HepG2 (cell line): ENCODE measurements around the gene SPNS1. TPM values are rescaled to one million over a fixed set of nuclear protein-coding genes. Genes with fewer than 3 reads are reported as not detected.

Experiments used
- ATAC-seq: fragments of 200-7000 bp; cut with Tn5 transposase; 3 replicates; pipeline ENCODE4 v1.9.1; 2020; ENCODE audit warnings: mild to moderate bottlenecking, moderate library complexity
- BruUV-seq: library from RNA; stranded (reverse); fragments of 400-500 nt; replicated peaks from 2 replicates; lab custom pipeline; 2021; lab: Mats Ljungman, UMichigan
- CTCF ChIA-PET: fragments of 300-600 bp; formaldehyde crosslinking; extraction: SDS; loops from one replicate; lab custom pipeline; 2021; ENCODE audit warnings: low total read pairs, inconsistent platforms, low intra/inter-chr PET ratio; lab: Yijun Ruan, JAX
- POLR2A ChIA-PET: fragments of 350-600 bp; sonication (Branson Sonifier 250); formaldehyde crosslinking; loops from one replicate; lab custom pipeline; 2020; ENCODE audit warnings: antibody characterized with exemption, inconsistent platforms; lab: Yijun Ruan, JAX
- DNase-seq: peaks from one replicate; pipeline ENCODE4 v3.0.0-alpha.2; 2015; ENCODE audit warnings: low spot score
- FAIRE-seq: peaks from 3 replicates; lab custom pipeline; 2011; peaks lifted over from hg19 to GRCh38; lab: Jason Lieb, UNC
- H2AFZ ChIP-seq: one replicate; pipeline ENCODE4 v1.6.1; 2011; ENCODE audit warnings: low read length, inconsistent platforms
- H3K27ac ChIP-seq: fragments of 300-600 bp; 3 replicates; pipeline ENCODE4 v1.8.0; 2011; ENCODE audit warnings: mixed run types, mild to moderate bottlenecking, mixed read lengths, low read length, inconsistent platforms; ENCODE audit not compliant: insufficient read depth; ENCODE audit errors: extremely low read length
- H3K27me3 ChIP-seq, 2 experiments: fragments of 200-600 bp in 1 of 2; 2 replicates in 1 of 2; 3 replicates in 1 of 2; pipeline versions ENCODE4 v1.6.0 to v1.8.0; 2011; ENCODE audit warnings: low read length in 2 of 2, mild to moderate bottlenecking in 2 of 2, moderate library complexity in 2 of 2, inconsistent platforms in 1 of 2; ENCODE audit not compliant: insufficient read depth in 2 of 2, control insufficient read depth in 1 of 2
- H3K36me3 ChIP-seq, 2 experiments: fragments of 200-600 bp in 1 of 2; replicated peaks in 1 of 2; 2 replicates in 1 of 2; 3 replicates in 1 of 2; pipeline versions ENCODE4 v1.5.1 to v1.8.0; 2011; ENCODE audit warnings: low read length in 2 of 2, inconsistent platforms in 1 of 2; ENCODE audit not compliant: insufficient read depth in 2 of 2, control insufficient read depth in 1 of 2
- H3K4me1 ChIP-seq: 2 replicates; pipeline ENCODE4 v1.5.1; 2012; ENCODE audit warnings: low read length, inconsistent platforms; ENCODE audit not compliant: insufficient read depth
- H3K4me2 ChIP-seq: 2 replicates; pipeline ENCODE4 v1.6.0; 2011; ENCODE audit warnings: low read depth, low read length, inconsistent platforms
- H3K4me3 ChIP-seq, 3 experiments: fragments of 200-600 bp in 1 of 3; sonication (generic), shearing (Covaris generic) in 1 of 3; replicated peaks in 1 of 3; 2 replicates each; pipeline ENCODE4 v1.5.1; 2011 to 2016; ENCODE audit warnings: low read length in 3 of 3, inconsistent platforms in 2 of 3, low read depth in 2 of 3, mild to moderate bottlenecking in 2 of 3, control low read depth in 1 of 3, mixed read lengths in 1 of 3; ENCODE audit not compliant: insufficient read depth in 1 of 3
- H3K79me2 ChIP-seq: one replicate; pipeline ENCODE4 v1.6.1; 2011; ENCODE audit warnings: low read length, inconsistent platforms; ENCODE audit not compliant: insufficient read depth
- H3K9ac ChIP-seq: 2 replicates; pipeline ENCODE4 v1.6.0; 2011; ENCODE audit warnings: mild to moderate bottlenecking, low read depth, low read length, inconsistent platforms; ENCODE audit not compliant: insufficient read depth
- H3K9me3 ChIP-seq: 2 replicates; pipeline ENCODE4 v1.5.1; 2012; ENCODE audit warnings: mild to moderate bottlenecking, low read length
- H4K20me1 ChIP-seq: 2 replicates; pipeline ENCODE4 v1.6.0; 2011; ENCODE audit warnings: inconsistent platforms, mild to moderate bottlenecking, low read length, moderate library complexity; ENCODE audit not compliant: insufficient read depth
- BCLAF1 ChIP-seq: fragments of 450-650 bp; IDR thresholded peaks from 2 replicates; pipeline ENCODE4 v1.6.1; 2017; ENCODE audit warnings: mild to moderate bottlenecking
- MBNL3 ChIP-seq: fragments of 250-450 bp; sonication (Bioruptor Pico); conservative IDR thresholded peaks from 2 replicates; pipeline ENCODE4 v1.8.0; 2022; ENCODE audit warnings: mild to moderate bottlenecking, inconsistent platforms
- MTA1 ChIP-seq: sonication (generic); formaldehyde crosslinking; IDR thresholded peaks from 2 replicates; pipeline ENCODE4 v1.4.0; 2020; ENCODE audit warnings: missing genetic modification reagents, mild to moderate bottlenecking, borderline replicate concordance
- ZNF24 ChIP-seq: fragments of 450-650 bp; IDR thresholded peaks from 2 replicates; pipeline ENCODE4 v1.6.1; 2017; ENCODE audit warnings: antibody characterized with exemption, mild to moderate bottlenecking
- ZNF570 ChIP-seq: sonication (generic); formaldehyde crosslinking; IDR thresholded peaks from 2 replicates; pipeline ENCODE4 v1.4.0; 2020; ENCODE audit warnings: mild to moderate bottlenecking, missing genetic modification reagents, borderline replicate concordance
- ZNF574 ChIP-seq: sonication (generic); formaldehyde crosslinking; IDR thresholded peaks from 2 replicates; pipeline ENCODE4 v1.4.0; 2020; ENCODE audit warnings: missing genetic modification reagents
- in situ Hi-C: cut with HindIII; loops from 2 replicates; pipeline ENCODE4 v1.10.0; 2017; ENCODE audit warnings: low pct_unique_long_range_greater_than_20kb; ENCODE audit not compliant: extremely low pct_ligation_motif_present
- intact Hi-C: fragments of 100-400 bp; cut with micrococcal nuclease; formaldehyde crosslinking; loops from one replicate; pipeline ENCODE4 v1.10.0; 2022; ENCODE audit not compliant: unreplicated experiment
- polyA plus RNA-seq, 8 experiments: library from polyadenylated mRNA; depleted of rRNA in 3 of 8; stranded (reverse) in 7 of 8; unstranded in 1 of 8; fragments of >200 nt; fragmentation: Illumina TruSeq in 4 of 8; extraction: Trizol in 4 of 8; gene quantifications; 2 replicates each; pipeline versions ENCODE4 v1.2.1 to v1.2.3, GENCODE V29; 2011 to 2016; ENCODE audit warnings: low read depth in 4 of 8, missing spikeins in 1 of 8, mixed read lengths in 1 of 8; ENCODE audit not compliant: insufficient read depth in 1 of 8
- total RNA-seq, 5 experiments: library from RNA; depleted of rRNA; stranded (reverse); fragments of >200 nt; fragmentation: Illumina TruSeq; extraction: Trizol; gene quantifications; 2 replicates each; pipeline ENCODE4 v1.2.3, GENCODE V29; 2016; ENCODE audit warnings: low read depth in 1 of 5

SPNS1 gene
- total and polyA plus RNA-seq, 2 of the 13 experiments (the other 11 are each of a cell fraction or from before 2014, with no cell fraction given): 25.6 to 38.8 TPM

- Histone ChIP-seq H3K27ac (no peak overlapping the region), H3K9me3 (no peaks in the 10 kb centered on the region), H3K4me2 (no peak overlapping the region), H3K27me3 (no peaks in the 10 kb centered on the region), H3K9ac (no peak overlapping the region), H3K36me3 (no peaks in the 10 kb centered on the region)
- BruUV-seq: no TSS peak
- in situ Hi-C loops: no loop called here
- FAIRE-seq (no peak), ATAC-seq (no peak), DNase-seq (no peak)
- CTCF ChIA-PET: no interaction called here
- intact Hi-C loops: no loop called here
- TF ChIP-seq MTA1 (no peak), BCLAF1 (no peak), MBNL3 (CRISPR knock-in tag) (no peak), ZNF570 (CRISPR knock-in tag) (no peak), ZNF574 (CRISPR knock-in tag) (no peak), ZNF24 (no peak)
- TF ChIP-seq, all 625 proteins: peak for 0
- H2AFZ ChIP-seq: no peak overlapping the region
- peaks cover 28% of the 10 kb centered on the region for H3K4me1 ChIP-seq
- H3K4me3 ChIP-seq: no peak overlapping the region
- POLR2A ChIA-PET: interaction anchor here (3.2 to 5.3 kb wide), 2 partner anchors 20 to 79 kb away, joined by 19 to 44 read pairs; partner anchors contain the start of gene SH2B1
- H4K20me1 ChIP-seq: no peaks in the 10 kb centered on the region
- no peaks in the 10 kb centered on the region for H3K79me2 ChIP-seq
Observed at GRCh38 chr16:28943281-28943680, 31.3 kb upstream of the SPNS1 start.
